Right lobe of liver (tissue), 6 donors: ENCODE data around the gene CTTNBP2. TPM values are rescaled to one million over a fixed set of nuclear protein-coding genes. Genes with fewer than 3 reads are reported as not detected.
A peak's percentile ranks its signal among the peaks of the same experiment; 100 is the strongest.
"Not testable (repeated sequence)": the region's sequence is repeated elsewhere in the genome, so short reads cannot be mapped to it uniquely, and the experiment has no call there.

Source experiments
- ATAC-seq, 4 donors: fragments of 200-7000 bp; cut with Tn5 transposase; one replicate each; pipeline ENCODE4 v1.9.1; 2020; ENCODE audit warnings: mild to moderate bottlenecking in 4 of 4, moderate library complexity in 4 of 4
- DNase-seq, 3 donors: peaks; one replicate each; pipeline ENCODE4 v3.0.0-alpha.2; 2020
- H3K27ac ChIP-seq, 3 donors: fragments of 200-600 bp; one replicate each; pipeline ENCODE4 v1.8.0; 2022
- H3K27me3 ChIP-seq, 2 donors: fragments of 200-600 bp; one replicate each; pipeline ENCODE4 v1.8.0; 2022
- H3K36me3 ChIP-seq, 4 donors: fragments of 200-600 bp; sonication (generic) in 1 of 4; one replicate each; pipeline versions ENCODE4 v1.5.1 to v1.8.0; 2017 to 2022; ENCODE audit warnings: control low read depth in 1 of 4
- H3K4me1 ChIP-seq, 4 donors: fragments of 200-600 bp; sonication (generic) in 1 of 4; one replicate each; pipeline versions ENCODE4 v1.5.1 to v1.8.0; 2017 to 2022; ENCODE audit warnings: control low read depth in 1 of 4
- H3K4me3 ChIP-seq, 3 donors: fragments of 200-600 bp; one replicate each; pipeline ENCODE4 v1.8.0; 2022
- H3K9me3 ChIP-seq, 4 donors: fragments of 200-600 bp; sonication (generic) in 1 of 4; one replicate each; pipeline versions ENCODE4 v1.5.1 to v1.8.0; 2017 to 2022; ENCODE audit warnings: control low read depth in 1 of 4
- POLR2A ChIP-seq: fragments of 450-650 bp; IDR thresholded peaks from one replicate; pipeline ENCODE4 v1.6.1; 2017; ENCODE audit warnings: antibody characterized with exemption, mild to moderate bottlenecking
- WGBS: methylation state at CpG from one replicate; pipeline ENCODE4 v1.1.6; 2018; ENCODE audit warnings: low coverage, low lambda C conversion rate; ENCODE audit not compliant: insufficient coverage; ENCODE audit errors: missing lambda C conversion rate; 5-methylcytosine and 5-hydroxymethylcytosine counted together
- intact Hi-C, 2 donors: fragments of 100-400 bp; cut with DNase I; formaldehyde crosslinking; loops; one replicate each; pipeline versions ENCODE4 v1.11.2 to v1.14.1; 2022
- total RNA-seq, 6 experiments: library from RNA; depleted of rRNA in 2 of 6; stranded (reverse); fragments of >200 nt in 2 of 6; fragmentation: NEBNext Ultra II Directional in 3 of 6; extraction: Animal tissue kit (Norgen Biotek cat#: 25700) in 3 of 6; gene quantifications; one replicate each; pipeline versions ENCODE4 v1.1.0 to v1.2.4, GENCODE V29; 2016 to 2023
- TF ChIP-seq, protein P1 (sequence below), 4 donors: fragments of 200-600 bp in 3 of 4; fragments of 450-650 bp in 1 of 4; IDR thresholded peaks; one replicate each; pipeline versions ENCODE4 v1.5.1 to v1.8.0; 2016 to 2022; ENCODE audit warnings: antibody characterized with exemption in 4 of 4, mild to moderate bottlenecking in 2 of 4
- donor health status: DM: no; HTN: yes; CAD: no.
- donor health status: DM: no; HTN: no; CAD: no.
- donor health status: DM: no; HTN: no; CAD: no.
- donor health status: DM: no; HTN: yes; CAD: no.
- donor health status: DM: no; HTN: yes; CAD: no.

Gene CTTNBP2
- total RNA-seq, 6 experiments from 2014 or later, result 0.31 to 3.0 (median 1.9) TPM

DNA sequence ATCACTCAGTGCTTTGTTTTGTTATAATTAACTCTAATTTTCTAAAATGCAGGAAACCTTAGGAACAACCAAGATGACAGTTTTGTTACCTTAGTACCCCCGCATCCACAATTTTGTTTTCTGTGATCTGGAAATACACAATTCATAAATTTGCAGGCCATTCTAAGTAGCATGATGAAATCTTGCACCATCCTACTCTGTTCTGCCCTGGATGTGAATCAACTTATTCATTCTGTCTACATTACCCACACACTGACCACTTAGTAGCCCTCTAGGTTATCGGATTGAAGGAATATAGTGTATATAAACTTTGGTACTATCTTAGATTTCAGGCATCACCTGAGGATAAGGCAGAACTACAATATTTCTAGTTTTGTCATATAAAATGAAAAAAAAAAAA lies 155.9 kb downstream of the CTTNBP2 start:
- H3K27me3 ChIP-seq, result no peaks in the 10 kb centered on the region
- ATAC-seq (peak in 2 of 4 donors; percentile 11 to 32), DNase-seq (no peak)
- no peaks in the 10 kb centered on the region for H3K9me3 ChIP-seq
- H3K4me1 ChIP-seq, result no peaks in the 10 kb centered on the region
- H3K4me3 ChIP-seq, result no peak overlapping the region
- H3K36me3 ChIP-seq, result no peaks in the 10 kb centered on the region
- TF ChIP-seq, protein P1, sequence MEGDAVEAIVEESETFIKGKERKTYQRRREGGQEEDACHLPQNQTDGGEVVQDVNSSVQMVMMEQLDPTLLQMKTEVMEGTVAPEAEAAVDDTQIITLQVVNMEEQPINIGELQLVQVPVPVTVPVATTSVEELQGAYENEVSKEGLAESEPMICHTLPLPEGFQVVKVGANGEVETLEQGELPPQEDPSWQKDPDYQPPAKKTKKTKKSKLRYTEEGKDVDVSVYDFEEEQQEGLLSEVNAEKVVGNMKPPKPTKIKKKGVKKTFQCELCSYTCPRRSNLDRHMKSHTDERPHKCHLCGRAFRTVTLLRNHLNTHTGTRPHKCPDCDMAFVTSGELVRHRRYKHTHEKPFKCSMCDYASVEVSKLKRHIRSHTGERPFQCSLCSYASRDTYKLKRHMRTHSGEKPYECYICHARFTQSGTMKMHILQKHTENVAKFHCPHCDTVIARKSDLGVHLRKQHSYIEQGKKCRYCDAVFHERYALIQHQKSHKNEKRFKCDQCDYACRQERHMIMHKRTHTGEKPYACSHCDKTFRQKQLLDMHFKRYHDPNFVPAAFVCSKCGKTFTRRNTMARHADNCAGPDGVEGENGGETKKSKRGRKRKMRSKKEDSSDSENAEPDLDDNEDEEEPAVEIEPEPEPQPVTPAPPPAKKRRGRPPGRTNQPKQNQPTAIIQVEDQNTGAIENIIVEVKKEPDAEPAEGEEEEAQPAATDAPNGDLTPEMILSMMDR (IDR thresholded peaks at IDR 0.05), result no peak
- no peak for TF ChIP-seq POLR2A
- 62% methylated on average over 2 of the region's 2 CpGs for WGBS
- intact Hi-C loops, result no loop called here
- no peak overlapping the region for H3K27ac ChIP-seq

GRCh38 chr7:117716707-117717299 lies 156.4 kb downstream of the CTTNBP2 start:
- Histone ChIP-seq H3K36me3 (no peaks in the 10 kb centered on the region), H3K27me3 (no peaks in the 10 kb centered on the region), H3K4me3 (no peak overlapping the region), H3K4me1 (no peaks in the 10 kb centered on the region), H3K9me3 (no peaks in the 10 kb centered on the region), H3K27ac (no peak overlapping the region)
- intact Hi-C loops, result no loop called here
- DNase-seq (no peak), ATAC-seq (peak; percentile 75 to 93 (median 84))
- 75% methylated on average over 4 of the region's 5 CpGs for WGBS
- TF ChIP-seq POLR2A, result no peak
- TF ChIP-seq, protein P1 (IDR thresholded peaks at IDR 0.05), result no peak

GRCh38 chr7:117715784-117716445 lies 157.3 kb downstream of the CTTNBP2 start:
- DNase-seq (no peak), ATAC-seq (peak; percentile 79 to 90 (median 84))
- no peaks in the 10 kb centered on the region for H3K4me1 ChIP-seq
- H3K4me3 ChIP-seq, result no peak overlapping the region
- no peak overlapping the region for H3K27ac ChIP-seq
- H3K9me3 ChIP-seq, result no peaks in the 10 kb centered on the region
- WGBS, result 53% methylated on average over 3 of the region's 3 CpGs
- intact Hi-C loops, result no loop called here
- no peaks in the 10 kb centered on the region for H3K36me3 ChIP-seq
- TF ChIP-seq, protein P1 (IDR thresholded peaks at IDR 0.05), result peak; percentile 46 to 64 (median 58)
- no peak for TF ChIP-seq POLR2A
- no peaks in the 10 kb centered on the region for H3K27me3 ChIP-seq

DNA sequence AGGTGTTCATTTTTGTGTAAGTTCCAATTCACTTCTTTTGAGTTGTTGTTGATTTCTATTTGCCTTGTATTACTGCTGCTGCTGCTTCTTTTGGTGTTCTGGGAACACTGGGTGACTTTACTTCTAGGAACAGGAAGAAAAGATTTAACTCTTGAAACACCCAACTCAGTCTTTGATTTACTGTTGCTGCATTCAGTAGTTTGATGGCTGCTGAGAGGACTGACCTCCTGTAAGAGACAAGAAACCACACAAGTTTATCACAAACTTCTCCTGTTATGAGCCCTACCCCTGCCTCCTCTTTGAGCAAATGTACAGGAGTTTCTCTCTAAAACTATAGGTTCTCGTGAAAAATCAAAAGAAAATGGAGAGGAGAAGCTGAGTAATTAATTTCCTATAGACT lies 161.7 kb downstream of the CTTNBP2 start:
- H3K36me3 ChIP-seq, result no peaks in the 10 kb centered on the region
- no peaks in the 10 kb centered on the region for H3K27me3 ChIP-seq
- H3K4me3 ChIP-seq, result no peak overlapping the region
- no peaks in the 10 kb centered on the region for H3K9me3 ChIP-seq
- DNase-seq, result no peak
- intact Hi-C loops, result no loop called here
- no peak for TF ChIP-seq POLR2A
- TF ChIP-seq, protein P1 (IDR thresholded peaks at IDR 0.05), result no peak
- ATAC-seq, result no peak
- 71% methylated on average over 1 of the region's 1 CpG for WGBS
- no peaks in the 10 kb centered on the region for H3K4me1 ChIP-seq
- H3K27ac ChIP-seq, result no peak overlapping the region

- 93% methylated on average over 3 of the region's 4 CpGs for WGBS
- H3K27ac ChIP-seq, DNase-seq, ATAC-seq, intact Hi-C loops, H3K27me3 ChIP-seq, H3K4me1 ChIP-seq, H3K9me3 ChIP-seq, H3K36me3 ChIP-seq, H3K4me3 ChIP-seq: not testable (repeated sequence)
These were observed 165.1 kb downstream of the CTTNBP2 start for GRCh38 chr7:117708173-117708572.
